NB4 (cell line): Measurements from ENCODE around the gene PARL.

Experiments used
- DNase-seq: peaks from one replicate; pipeline ENCODE4 v3.0.0; 2010; ENCODE audit warnings: low read depth
- H3K4me3 ChIP-seq: one replicate; pipeline ENCODE4 v1.5.1; 2011; ENCODE audit warnings: mild to moderate bottlenecking, low read depth, low read length, moderate library complexity
- MAX ChIP-seq: IDR thresholded peaks from 2 replicates; pipeline ENCODE4 v1.6.1; 2011; ENCODE audit warnings: low read depth, low read length
- MYC ChIP-seq: IDR thresholded peaks from 2 replicates; pipeline ENCODE4 v1.6.1; 2011; ENCODE audit warnings: low read depth, low read length
- POLR2A ChIP-seq: IDR thresholded peaks from 2 replicates; pipeline ENCODE4 v1.6.1; 2011; ENCODE audit warnings: mild to moderate bottlenecking; ENCODE audit not compliant: insufficient read length; ENCODE audit errors: extremely low read depth
- TF ChIP-seq, protein P1 (sequence below): IDR thresholded peaks from one replicate; pipeline ENCODE4 v1.5.1; 2012; ENCODE audit warnings: low read depth, low read length

Gene PARL

GRCh38 chr3:183817639-183818038 is 67.0 kb downstream of the PARL start:
- DNase-seq = no peak
- H3K4me3 ChIP-seq = no peak overlapping the region
- TF ChIP-seq, protein P1, sequence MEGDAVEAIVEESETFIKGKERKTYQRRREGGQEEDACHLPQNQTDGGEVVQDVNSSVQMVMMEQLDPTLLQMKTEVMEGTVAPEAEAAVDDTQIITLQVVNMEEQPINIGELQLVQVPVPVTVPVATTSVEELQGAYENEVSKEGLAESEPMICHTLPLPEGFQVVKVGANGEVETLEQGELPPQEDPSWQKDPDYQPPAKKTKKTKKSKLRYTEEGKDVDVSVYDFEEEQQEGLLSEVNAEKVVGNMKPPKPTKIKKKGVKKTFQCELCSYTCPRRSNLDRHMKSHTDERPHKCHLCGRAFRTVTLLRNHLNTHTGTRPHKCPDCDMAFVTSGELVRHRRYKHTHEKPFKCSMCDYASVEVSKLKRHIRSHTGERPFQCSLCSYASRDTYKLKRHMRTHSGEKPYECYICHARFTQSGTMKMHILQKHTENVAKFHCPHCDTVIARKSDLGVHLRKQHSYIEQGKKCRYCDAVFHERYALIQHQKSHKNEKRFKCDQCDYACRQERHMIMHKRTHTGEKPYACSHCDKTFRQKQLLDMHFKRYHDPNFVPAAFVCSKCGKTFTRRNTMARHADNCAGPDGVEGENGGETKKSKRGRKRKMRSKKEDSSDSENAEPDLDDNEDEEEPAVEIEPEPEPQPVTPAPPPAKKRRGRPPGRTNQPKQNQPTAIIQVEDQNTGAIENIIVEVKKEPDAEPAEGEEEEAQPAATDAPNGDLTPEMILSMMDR = no peak
- TF ChIP-seq MAX (no peak), MYC (no peak), POLR2A (no peak)

DNA sequence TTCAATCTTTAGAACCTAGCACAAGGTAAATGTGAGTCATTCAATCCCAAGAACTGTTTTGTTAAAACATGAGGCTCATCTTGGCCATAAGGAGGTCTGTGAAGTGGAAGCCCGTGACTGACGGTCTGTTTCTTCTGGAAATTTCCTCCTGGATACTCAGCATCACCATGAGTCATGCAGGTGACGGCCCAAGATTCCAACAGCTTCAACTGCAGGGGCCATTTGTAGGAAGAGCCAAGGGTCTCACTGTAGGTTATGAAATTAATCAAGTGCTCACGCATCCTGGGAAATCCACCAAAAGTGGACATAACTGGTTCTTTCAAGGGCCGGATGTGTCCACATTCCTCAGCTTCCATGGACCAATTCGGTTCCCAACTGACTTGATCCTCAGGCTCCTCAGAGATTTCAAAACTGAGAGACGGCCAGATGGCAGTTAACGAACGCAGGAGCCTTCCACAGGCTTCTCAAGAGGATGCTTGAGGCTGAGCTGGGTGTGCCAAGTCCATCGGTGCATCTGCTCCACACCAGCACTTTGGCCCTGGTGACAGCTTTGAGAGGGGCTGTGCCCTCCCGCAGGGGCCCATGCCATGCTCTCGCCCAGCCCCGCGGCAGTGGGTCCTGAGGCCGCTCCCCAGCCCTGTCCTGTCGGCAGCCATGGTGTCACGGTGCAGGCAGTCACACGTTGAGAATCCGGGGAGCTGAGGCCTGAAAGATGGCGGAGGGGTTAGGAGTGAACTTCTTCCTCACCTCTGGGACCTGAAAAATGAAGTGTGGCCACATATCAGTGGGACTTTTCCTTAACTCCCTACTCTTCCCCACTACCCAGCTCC is 67.8 kb downstream of the PARL start:
- TF ChIP-seq MYC = no peak
- no peak for DNase-seq
- no peak overlapping the region for H3K4me3 ChIP-seq

- no peak for TF ChIP-seq MAX
- no peak for TF ChIP-seq MYC
- TF ChIP-seq, protein P1 = no peak
- no peak for TF ChIP-seq POLR2A
- H3K4me3 ChIP-seq = no peak overlapping the region
- DNase-seq = no peak
Measured at GRCh38 chr3:183815951-183816475, 68.7 kb downstream of the PARL start.

DNA sequence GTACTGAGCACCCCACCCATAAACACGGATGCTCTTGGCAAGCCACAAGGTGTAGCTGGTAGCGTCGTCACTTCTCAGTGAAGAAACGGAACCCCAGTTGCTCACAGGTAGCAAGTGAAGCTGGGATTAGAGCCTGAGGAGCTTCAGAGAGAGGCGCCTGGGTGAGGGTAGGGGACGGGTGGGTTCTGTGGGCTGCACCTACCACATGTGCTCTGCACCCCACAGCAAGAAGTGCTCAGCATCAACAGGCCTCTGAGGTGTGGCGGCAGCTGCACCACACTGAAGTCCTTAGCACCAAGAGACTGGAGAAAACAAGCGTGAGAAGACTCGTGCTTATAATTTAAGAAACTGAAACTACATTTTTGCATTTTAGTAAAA is 69.1 kb downstream of the PARL start:
- DNase-seq = no peak
- no peak for TF ChIP-seq POLR2A
- no peak overlapping the region for H3K4me3 ChIP-seq

- H3K4me3 ChIP-seq = no peak overlapping the region
- no peak for DNase-seq
- TF ChIP-seq MAX (no peak), MYC (no peak), POLR2A (no peak)
- TF ChIP-seq, protein P1 = no peak
Measured at GRCh38 chr3:183814240-183814639, 70.4 kb downstream of the PARL start.

DNA sequence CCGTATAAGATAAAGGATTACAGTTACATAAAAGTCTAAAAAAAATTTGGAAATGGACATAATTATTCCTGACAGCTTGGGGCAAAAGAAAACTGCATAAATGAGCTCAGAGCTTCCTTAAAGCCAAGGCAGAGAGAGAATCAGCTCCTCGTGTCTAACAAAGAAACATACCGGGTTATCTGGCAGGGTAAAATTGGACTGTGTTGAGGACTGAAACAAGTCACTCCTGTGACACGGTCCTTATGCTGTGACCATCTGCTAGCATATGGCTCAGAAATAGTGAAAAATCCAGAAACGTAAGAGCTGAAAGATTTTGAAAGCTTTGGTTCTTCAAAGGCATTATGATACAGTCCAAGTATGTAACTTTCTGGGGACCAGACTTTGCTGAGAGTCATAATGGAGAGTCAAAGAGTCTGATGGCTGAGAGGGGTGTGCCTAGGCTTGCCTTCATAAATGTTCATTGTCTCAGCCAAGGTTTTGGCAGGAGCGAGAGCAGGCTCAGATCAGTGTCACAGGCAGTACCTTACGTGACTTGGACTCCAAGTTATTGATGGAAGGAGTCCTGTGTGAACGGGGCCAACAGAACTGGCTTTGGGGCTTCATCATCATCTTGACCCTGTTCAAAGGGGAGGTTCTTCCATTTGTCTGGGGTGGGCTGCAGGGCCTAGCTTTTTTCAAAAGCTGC is 71.8 kb downstream of the PARL start:
- no peak for DNase-seq
- no peak overlapping the region for H3K4me3 ChIP-seq
- TF ChIP-seq MAX = no peak
- no peak for TF ChIP-seq POLR2A
- no peak for TF ChIP-seq MYC
- TF ChIP-seq, protein P1 = no peak
